A549 (cell line): ENCODE measurements around the gene OR56A5. TPM values are rescaled to one million over a fixed set of nuclear protein-coding genes. Genes with fewer than 3 reads are reported as not detected.
A peak's percentile ranks its signal among the peaks of the same experiment; 100 is the strongest.

Experiments
- ATAC-seq, 2 experiments: fragments of 200-7000 bp in 1 of 2; fragments of >200 bp in 1 of 2; cut with Nextera tagmentation in 1 of 2; cut with Tn5 transposase in 1 of 2; 3 replicates each; pipeline versions ENCODE4 v1.8.0 to v1.9.1; 2018 to 2020; ENCODE audit warnings: mild to moderate bottlenecking in 1 of 2, moderate library complexity in 1 of 2
- CTCF ChIA-PET: fragments of 300-600 bp; sonication (Branson Sonifier 250); formaldehyde crosslinking; extraction: SDS; loops from one replicate; lab custom pipeline; 2021; ENCODE audit warnings: antibody characterized with exemption, inconsistent platforms; lab: Yijun Ruan, JAX
- POLR2A ChIA-PET: fragments of 350-600 bp; formaldehyde crosslinking; extraction: SDS; loops from one replicate; lab custom pipeline; 2021; ENCODE audit warnings: antibody characterized with exemption, inconsistent platforms; lab: Yijun Ruan, JAX
- DNase-seq, 2 experiments: peaks; one replicate each; pipeline versions ENCODE4 v3.0.0 to v3.0.0-alpha.2; 2011 to 2016; ENCODE audit warnings: low read depth in 1 of 2, low spot score in 1 of 2
- FAIRE-seq: peaks from 2 replicates; lab custom pipeline; 2011; peaks lifted over from hg19 to GRCh38; lab: Jason Lieb, UNC
- H3K27ac ChIP-seq, 2 experiments: fragments of >200 bp; sonication (Bioruptor Twin); formaldehyde crosslinking; 3 replicates each; pipeline ENCODE4 v1.5.1; 2016 to 2017
- H3K4me1 ChIP-seq: fragments of >200 bp; sonication (Bioruptor Twin); formaldehyde crosslinking; 3 replicates; pipeline ENCODE4 v1.6.1; 2016
- H3K4me2 ChIP-seq: fragments of >200 bp; sonication (Bioruptor Twin); formaldehyde crosslinking; 3 replicates; pipeline ENCODE4 v1.6.1; 2016
- H3K4me3 ChIP-seq: fragments of >200 bp; sonication (Bioruptor Twin); formaldehyde crosslinking; 3 replicates; pipeline ENCODE4 v1.5.1; 2016
- H3K9me3 ChIP-seq: fragments of >200 bp; sonication (Bioruptor Twin); formaldehyde crosslinking; 3 replicates; pipeline ENCODE4 v1.6.1; 2016
- BHLHE40 ChIP-seq: IDR thresholded peaks from 2 replicates; pipeline ENCODE4 v1.6.1; 2012; ENCODE audit warnings: low read depth, low read length, inconsistent platforms
- CHD2 ChIP-seq: fragments of 150-350 bp; IDR thresholded peaks from 2 replicates; pipeline ENCODE4 v1.6.1; 2014; ENCODE audit warnings: low read length; ENCODE audit not compliant: partially characterized antibody
- EHMT2 ChIP-seq: fragments of 200-600 bp; sonication (generic); IDR thresholded peaks from 2 replicates; pipeline ENCODE4 v1.6.1; 2016; ENCODE audit warnings: antibody characterized with exemption, low read depth, mild to moderate bottlenecking, moderate library complexity
- EP300 ChIP-seq, 2 experiments: fragments of >200 bp; sonication (Bioruptor Twin); formaldehyde crosslinking; IDR thresholded peaks; 2 replicates in 1 of 2; 3 replicates in 1 of 2; pipeline ENCODE4 v1.6.1; 2016 to 2017
- FOSB ChIP-seq: fragments of 250-450 bp; sonication (Bioruptor Pico); IDR thresholded peaks from 2 replicates; pipeline ENCODE4 v1.5.0; 2020; ENCODE audit warnings: mild to moderate bottlenecking, moderate library complexity
- FOSL2 ChIP-seq, 2 experiments: fragments of 450-650 bp in 1 of 2; fragments of >200 bp in 1 of 2; sonication (Bioruptor Twin) in 1 of 2; formaldehyde crosslinking; IDR thresholded peaks; 2 replicates each; pipeline versions ENCODE4 v1.5.0 to v1.6.1; 2016 to 2020; ENCODE audit warnings: mild to moderate bottlenecking in 1 of 2, moderate library complexity in 1 of 2
- HEYL ChIP-seq: fragments of 250-450 bp; sonication (Bioruptor Pico); IDR thresholded peaks from 2 replicates; pipeline ENCODE4 v1.8.0; 2021; ENCODE audit warnings: mild to moderate bottlenecking, moderate library complexity
- HOXB13 ChIP-seq: fragments of 250-450 bp; sonication (Bioruptor Pico); IDR thresholded peaks from 2 replicates; pipeline ENCODE4 v1.5.0; 2020; ENCODE audit warnings: low read depth, mild to moderate bottlenecking, moderate library complexity
- JUNB ChIP-seq: fragments of >200 bp; sonication (Bioruptor Twin); formaldehyde crosslinking; IDR thresholded peaks from 2 replicates; pipeline ENCODE4 v1.6.1; 2016
- KDM1A ChIP-seq: fragments of 200-600 bp; sonication (generic); IDR thresholded peaks from 2 replicates; pipeline ENCODE4 v1.6.1; 2016; ENCODE audit warnings: low read depth, mild to moderate bottlenecking
- RNF2 ChIP-seq: fragments of 200-600 bp; sonication (generic); IDR thresholded peaks from 2 replicates; pipeline ENCODE4 v1.6.1; 2016; ENCODE audit warnings: low read depth, mild to moderate bottlenecking, antibody characterized with exemption, moderate library complexity, borderline replicate concordance
- SMC3 ChIP-seq: fragments of >200 bp; sonication (Bioruptor Twin); formaldehyde crosslinking; IDR thresholded peaks from 3 replicates; pipeline ENCODE4 v1.6.1; 2018; ENCODE audit warnings: inconsistent platforms
- ZC3H11A ChIP-seq: fragments of 450-650 bp; IDR thresholded peaks from 2 replicates; pipeline ENCODE4 v1.6.1; 2014; ENCODE audit warnings: antibody characterized with exemption, mild to moderate bottlenecking
- ZSCAN20 ChIP-seq: fragments of 250-450 bp; sonication (Bioruptor Pico); IDR thresholded peaks from 2 replicates; pipeline ENCODE4 v1.8.0; 2022; ENCODE audit warnings: mild to moderate bottlenecking, moderate library complexity
- WGBS: methylation state at CpG from one replicate; pipeline ENCODE4 v1.1.6; 2017; ENCODE audit errors: missing lambda C conversion rate; 5-methylcytosine and 5-hydroxymethylcytosine counted together
- polyA plus RNA-seq, 4 experiments: library from polyadenylated mRNA; depleted of rRNA in 3 of 4; stranded (reverse); fragments of >200 nt; fragmentation: RNase III in 1 of 4; extraction: RNeasy Plus Mini Kit Qiagen cat#74134 plus additional on column Dnase treatment in 1 of 4; gene quantifications; 2 replicates in 3 of 4; 3 replicates in 1 of 4; pipeline ENCODE4 v1.2.3, GENCODE V29; 2011 to 2017
- TF ChIP-seq, protein P1 (sequence below): fragments of 250-450 bp; sonication (Bioruptor Pico); IDR thresholded peaks from 2 replicates; pipeline ENCODE4 v1.5.0; 2021; ENCODE audit warnings: mild to moderate bottlenecking, moderate library complexity, borderline replicate concordance
- TF ChIP-seq, protein P2 (sequence below): IDR thresholded peaks from 2 replicates; pipeline ENCODE4 v1.6.1; 2012; ENCODE audit warnings: low read depth, borderline replicate concordance
- TF ChIP-seq, protein P3 (sequence below): fragments of >200 bp; sonication (Bioruptor Twin); formaldehyde crosslinking; IDR thresholded peaks from 3 replicates; pipeline ENCODE4 v1.6.1; 2016
- TF ChIP-seq, protein P4 (sequence below): fragments of 450-650 bp; IDR thresholded peaks from 2 replicates; pipeline ENCODE4 v1.6.1; 2014; ENCODE audit warnings: antibody characterized with exemption
- TF ChIP-seq, protein P5 (sequence below): fragments of >200 bp; sonication (Bioruptor Twin); formaldehyde crosslinking; IDR thresholded peaks from 3 replicates; pipeline ENCODE4 v1.5.1; 2016

Gene OR56A5
- polyA plus RNA-seq, 2 of the 4 experiments (the other 2 are of a cell fraction) = not detected

DNA sequence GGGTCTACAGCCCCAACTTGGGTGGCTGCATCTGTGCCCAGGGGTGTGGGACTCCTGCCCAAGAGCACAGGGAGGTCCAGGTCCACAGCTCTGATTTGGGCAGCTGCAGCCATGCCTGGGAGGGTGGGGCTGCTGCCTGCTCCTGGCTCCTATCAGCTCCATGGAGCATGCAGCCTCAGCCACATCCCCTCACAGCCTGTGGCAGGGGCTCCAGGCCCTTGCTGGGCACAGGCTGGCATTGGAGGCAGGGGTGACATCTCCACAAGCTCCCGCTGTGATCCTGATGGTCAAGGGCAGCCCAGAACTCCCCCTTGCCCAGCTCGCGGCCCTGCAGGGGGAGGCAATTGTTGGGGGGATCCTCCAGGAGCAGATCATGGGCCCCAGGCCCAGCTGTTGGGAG, 44.7 kb upstream of the OR56A5 start (continued):
- TF ChIP-seq, protein P1, sequence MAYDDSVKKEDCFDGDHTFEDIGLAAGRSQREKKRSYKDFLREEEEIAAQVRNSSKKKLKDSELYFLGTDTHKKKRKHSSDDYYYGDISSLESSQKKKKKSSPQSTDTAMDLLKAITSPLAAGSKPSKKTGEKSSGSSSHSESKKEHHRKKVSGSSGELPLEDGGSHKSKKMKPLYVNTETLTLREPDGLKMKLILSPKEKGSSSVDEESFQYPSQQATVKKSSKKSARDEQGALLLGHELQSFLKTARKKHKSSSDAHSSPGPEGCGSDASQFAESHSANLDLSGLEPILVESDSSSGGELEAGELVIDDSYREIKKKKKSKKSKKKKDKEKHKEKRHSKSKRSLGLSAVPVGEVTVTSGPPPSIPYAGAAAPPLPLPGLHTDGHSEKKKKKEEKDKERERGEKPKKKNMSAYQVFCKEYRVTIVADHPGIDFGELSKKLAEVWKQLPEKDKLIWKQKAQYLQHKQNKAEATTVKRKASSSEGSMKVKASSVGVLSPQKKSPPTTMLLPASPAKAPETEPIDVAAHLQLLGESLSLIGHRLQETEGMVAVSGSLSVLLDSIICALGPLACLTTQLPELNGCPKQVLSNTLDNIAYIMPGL (CRISPR knock-in tag) = no peak
- no peak for TF ChIP-seq EHMT2

DNA sequence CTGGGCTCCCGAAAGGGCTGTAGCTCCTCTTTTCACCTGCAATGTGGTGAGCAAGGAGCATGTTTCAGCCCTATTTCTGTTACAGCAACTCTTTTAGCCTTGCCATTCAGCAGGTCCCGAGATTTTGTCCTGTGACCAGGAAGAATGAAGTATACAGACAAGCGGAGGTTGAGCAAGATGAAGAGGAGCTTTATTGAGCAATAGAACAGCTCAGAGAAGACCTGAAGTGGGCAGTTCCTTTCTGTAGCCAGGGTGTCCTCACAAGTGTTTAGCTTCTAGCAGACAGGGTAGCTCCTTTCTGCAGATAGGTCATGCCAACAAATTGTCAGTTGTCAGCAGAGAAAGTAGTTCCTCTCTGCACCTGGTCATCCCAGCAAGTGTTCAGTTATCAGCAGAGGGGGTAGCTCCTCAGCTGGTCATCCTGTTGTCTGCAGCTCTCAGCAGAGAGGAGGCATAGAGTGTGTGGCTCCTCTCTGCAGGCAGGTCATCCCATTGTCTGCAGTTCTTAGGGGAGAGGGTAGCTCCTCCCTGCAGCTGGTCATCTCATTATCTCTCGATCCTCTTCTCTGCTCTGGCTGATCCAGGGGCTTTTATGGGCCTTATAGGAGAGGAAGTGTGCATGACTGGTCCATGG, 43.9 kb upstream of the OR56A5 start:
- H3K27ac ChIP-seq = no peak overlapping the region
- DNase-seq (no peak), FAIRE-seq (no peak), ATAC-seq (peak in 1 of 2 experiments; percentile 8; a peak in 1 of 6 replicates)
- 4% methylated on average over 4 of the region's 4 CpGs for WGBS
- POLR2A ChIA-PET = no interaction called here
- no peaks in the 10 kb centered on the region for H3K4me1 ChIP-seq
- no peak overlapping the region for H3K4me2 ChIP-seq
- no peak overlapping the region for H3K4me3 ChIP-seq
- CTCF ChIA-PET = interaction anchor here (0.9 to 2.4 kb wide), 3 partner anchors 11 to 350 kb away, joined by 3 to 7 read pairs (median 5); no protein-coding TSS in a partner anchor
- no peaks in the 10 kb centered on the region for H3K9me3 ChIP-seq
- TF ChIP-seq CHD2 (no peak), RNF2 (no peak), FOSL2 (IDR thresholded peaks at IDR 0.05) (no peak), FOSL2 (CRISPR knock-in tag; IDR thresholded peaks at IDR 0.05) (no peak), HOXB13 (CRISPR knock-in tag) (no peak), SMC3 (no peak), EP300 (IDR thresholded peaks at IDR 0.05) (no peak), EHMT2 (no peak), ZC3H11A (no peak), KDM1A (no peak), FOSB (CRISPR knock-in tag) (no peak), BHLHE40 (no peak), ZSCAN20 (CRISPR knock-in tag) (no peak), HEYL (CRISPR knock-in tag) (no peak)
- TF ChIP-seq, protein P2, sequence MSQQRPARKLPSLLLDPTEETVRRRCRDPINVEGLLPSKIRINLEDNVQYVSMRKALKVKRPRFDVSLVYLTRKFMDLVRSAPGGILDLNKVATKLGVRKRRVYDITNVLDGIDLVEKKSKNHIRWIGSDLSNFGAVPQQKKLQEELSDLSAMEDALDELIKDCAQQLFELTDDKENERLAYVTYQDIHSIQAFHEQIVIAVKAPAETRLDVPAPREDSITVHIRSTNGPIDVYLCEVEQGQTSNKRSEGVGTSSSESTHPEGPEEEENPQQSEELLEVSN = no peak
- TF ChIP-seq, protein P3, sequence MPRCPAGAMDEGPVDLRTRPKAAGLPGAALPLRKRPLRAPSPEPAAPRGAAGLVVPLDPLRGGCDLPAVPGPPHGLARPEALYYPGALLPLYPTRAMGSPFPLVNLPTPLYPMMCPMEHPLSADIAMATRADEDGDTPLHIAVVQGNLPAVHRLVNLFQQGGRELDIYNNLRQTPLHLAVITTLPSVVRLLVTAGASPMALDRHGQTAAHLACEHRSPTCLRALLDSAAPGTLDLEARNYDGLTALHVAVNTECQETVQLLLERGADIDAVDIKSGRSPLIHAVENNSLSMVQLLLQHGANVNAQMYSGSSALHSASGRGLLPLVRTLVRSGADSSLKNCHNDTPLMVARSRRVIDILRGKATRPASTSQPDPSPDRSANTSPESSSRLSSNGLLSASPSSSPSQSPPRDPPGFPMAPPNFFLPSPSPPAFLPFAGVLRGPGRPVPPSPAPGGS = no peak
- TF ChIP-seq, protein P1 (CRISPR knock-in tag) = no peak
- TF ChIP-seq, all 56 proteins: peak for 0

DNA sequence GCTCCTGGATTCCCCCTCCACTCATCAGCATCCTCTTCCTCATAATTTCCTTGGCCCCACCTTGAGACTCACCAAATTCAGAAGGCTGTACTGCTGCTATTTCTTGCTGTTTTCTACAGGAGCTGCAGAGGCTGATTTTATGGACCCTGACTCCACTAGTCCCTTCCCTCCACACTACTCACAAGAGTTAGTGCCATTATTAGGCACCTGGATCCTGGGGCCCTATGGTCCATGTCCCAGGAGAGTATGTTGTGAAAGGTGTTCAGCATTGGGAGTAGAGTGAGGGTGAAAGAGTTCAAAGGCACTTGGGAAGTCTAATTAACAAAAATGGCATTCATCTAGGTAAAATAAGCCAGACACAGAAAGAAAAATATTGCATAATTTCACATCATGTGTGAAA, 38.6 kb upstream of the OR56A5 start, which contains the start of gene OR56A4:
Gene OR56A4 (minus strand): TSS at position 101 of the 400 bp plus-strand sequence. CDS start 3,954 bp downstream, outside the sequence.
- ChIA-PET CTCF (no interaction called here), POLR2A (no interaction called here)
- Histone ChIP-seq H3K4me2 (no peak within 1 kb of the TSS), H3K27ac (no peak within 1 kb of the TSS), H3K9me3 (no peaks in the 10 kb centered on the region), H3K4me3 (no peak within 1 kb of the TSS), H3K4me1 (no peaks in the 10 kb centered on the region)
- TF ChIP-seq, protein P4, sequence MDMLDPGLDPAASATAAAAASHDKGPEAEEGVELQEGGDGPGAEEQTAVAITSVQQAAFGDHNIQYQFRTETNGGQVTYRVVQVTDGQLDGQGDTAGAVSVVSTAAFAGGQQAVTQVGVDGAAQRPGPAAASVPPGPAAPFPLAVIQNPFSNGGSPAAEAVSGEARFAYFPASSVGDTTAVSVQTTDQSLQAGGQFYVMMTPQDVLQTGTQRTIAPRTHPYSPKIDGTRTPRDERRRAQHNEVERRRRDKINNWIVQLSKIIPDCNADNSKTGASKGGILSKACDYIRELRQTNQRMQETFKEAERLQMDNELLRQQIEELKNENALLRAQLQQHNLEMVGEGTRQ = no peak
- TF ChIP-seq ZC3H11A = no peak
- TF ChIP-seq, protein P5, sequence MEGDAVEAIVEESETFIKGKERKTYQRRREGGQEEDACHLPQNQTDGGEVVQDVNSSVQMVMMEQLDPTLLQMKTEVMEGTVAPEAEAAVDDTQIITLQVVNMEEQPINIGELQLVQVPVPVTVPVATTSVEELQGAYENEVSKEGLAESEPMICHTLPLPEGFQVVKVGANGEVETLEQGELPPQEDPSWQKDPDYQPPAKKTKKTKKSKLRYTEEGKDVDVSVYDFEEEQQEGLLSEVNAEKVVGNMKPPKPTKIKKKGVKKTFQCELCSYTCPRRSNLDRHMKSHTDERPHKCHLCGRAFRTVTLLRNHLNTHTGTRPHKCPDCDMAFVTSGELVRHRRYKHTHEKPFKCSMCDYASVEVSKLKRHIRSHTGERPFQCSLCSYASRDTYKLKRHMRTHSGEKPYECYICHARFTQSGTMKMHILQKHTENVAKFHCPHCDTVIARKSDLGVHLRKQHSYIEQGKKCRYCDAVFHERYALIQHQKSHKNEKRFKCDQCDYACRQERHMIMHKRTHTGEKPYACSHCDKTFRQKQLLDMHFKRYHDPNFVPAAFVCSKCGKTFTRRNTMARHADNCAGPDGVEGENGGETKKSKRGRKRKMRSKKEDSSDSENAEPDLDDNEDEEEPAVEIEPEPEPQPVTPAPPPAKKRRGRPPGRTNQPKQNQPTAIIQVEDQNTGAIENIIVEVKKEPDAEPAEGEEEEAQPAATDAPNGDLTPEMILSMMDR = no peak
- TF ChIP-seq FOSB (CRISPR knock-in tag) = no peak
- no peak for TF ChIP-seq JUNB
- DNase-seq = no peak
- ATAC-seq = no peak
- no peak for FAIRE-seq
